ENCODE data around the gene MELK. TPM values are rescaled to one million over a fixed set of nuclear protein-coding genes. Genes with fewer than 3 reads are reported as not detected.
"Not testable (repeated sequence)": the region's sequence is repeated elsewhere in the genome, so short reads cannot be mapped to it uniquely, and the experiment has no call there.

Gene MELK
- total RNA-seq (2014; rRNA removed; shearing (Covaris generic)) = 42.6 and 70.6 TPM in 2 replicates

DNA sequence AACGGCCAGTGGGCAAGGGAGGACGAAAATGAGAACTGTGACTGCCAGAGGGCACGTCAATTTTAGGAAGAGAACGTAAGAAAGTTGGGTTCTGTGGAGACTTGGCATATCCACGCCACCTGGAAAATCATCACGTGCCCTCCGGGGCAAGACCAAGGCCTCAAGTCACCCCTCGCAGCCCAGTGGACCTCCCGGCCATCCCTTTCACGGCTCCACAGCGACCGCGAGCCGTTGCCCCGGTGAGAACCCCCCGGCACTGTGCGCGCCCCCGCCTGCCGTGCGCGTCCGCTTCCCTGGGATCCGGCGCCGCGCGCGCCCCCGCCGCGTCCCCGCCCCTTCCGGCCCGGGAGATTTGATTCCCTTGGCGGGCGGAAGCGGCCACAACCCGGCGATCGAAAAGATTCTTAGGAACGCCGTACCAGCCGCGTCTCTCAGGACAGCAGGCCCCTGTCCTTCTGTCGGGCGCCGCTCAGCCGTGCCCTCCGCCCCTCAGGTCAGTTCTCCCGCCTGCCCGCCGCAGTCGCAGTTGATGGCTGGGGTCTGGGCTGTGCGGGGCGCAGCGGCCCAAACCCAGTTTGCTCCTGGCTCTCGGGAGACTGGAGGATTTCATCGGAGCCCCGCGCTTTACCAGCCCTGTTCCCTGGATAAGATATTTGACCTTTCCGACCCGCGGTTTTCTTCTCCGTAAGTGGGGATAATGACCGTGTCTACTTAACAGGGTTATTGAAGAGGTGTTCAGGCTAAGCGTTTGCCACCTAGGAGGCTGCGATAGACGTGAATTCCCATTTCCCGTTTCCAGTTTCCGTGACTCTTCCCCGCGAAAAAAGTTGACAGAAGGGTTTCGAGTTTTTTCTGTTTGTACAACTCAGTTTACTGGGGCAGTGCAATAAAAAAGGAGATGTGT lies at the start of gene MELK:
MELK (plus strand) TSS at position 381 of the 904 bp plus-strand sequence. CDS start 8,787 bp downstream, outside the sequence.
- in situ Hi-C loops (cut with HindIII; ENCODE audit: low sequenced_read_pairs) = no loop called here
- DNase-seq (ENCODE audit: low spot score) = peak; percentile 63

DNA sequence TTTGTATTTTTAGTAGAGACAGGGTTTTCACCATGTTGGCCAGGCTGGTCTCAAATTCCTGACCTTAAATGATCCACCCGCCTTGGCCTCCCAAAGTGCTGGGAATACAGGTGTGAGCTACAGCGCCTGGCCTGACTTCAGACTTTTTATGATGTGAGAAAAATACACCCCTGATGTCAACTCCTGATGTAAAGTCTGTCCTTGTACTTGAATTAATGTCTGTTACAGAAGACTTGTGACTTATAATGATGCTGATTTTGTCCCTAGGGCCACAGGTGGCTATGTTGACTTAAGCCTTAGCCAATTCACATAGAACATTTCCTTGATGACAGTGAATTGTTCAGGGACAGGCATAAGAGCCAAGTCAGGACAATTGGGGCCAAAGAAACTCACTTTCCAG lies 42.5 kb upstream of the MELK start:
- in situ Hi-C loops (cut with HindIII; ENCODE audit: low sequenced_read_pairs) = no loop called here
- DNase-seq (ENCODE audit: low spot score) = no peak

DNA sequence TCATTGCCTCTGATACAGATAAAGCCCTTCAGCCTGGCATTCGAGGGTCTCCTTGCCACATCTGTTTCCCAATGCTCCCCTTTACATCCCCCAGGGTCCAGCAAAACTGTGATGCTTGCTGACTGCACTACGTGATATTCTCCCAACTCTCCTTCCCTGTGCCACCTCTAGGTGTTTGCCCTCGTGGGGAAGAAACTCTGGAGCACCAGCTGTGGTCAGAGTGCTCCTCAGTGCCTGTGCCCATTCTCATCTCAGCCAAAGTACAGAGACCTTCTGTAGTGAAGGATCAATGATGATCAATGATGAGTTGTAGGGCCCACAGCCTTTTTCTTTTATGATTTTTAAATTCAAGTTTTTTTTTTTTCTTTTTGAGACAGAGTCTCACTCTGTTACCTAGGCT lies 40.3 kb upstream of the MELK start:
- in situ Hi-C loops (cut with HindIII; ENCODE audit: low sequenced_read_pairs) = no loop called here
- no peak for DNase-seq (ENCODE audit: low spot score)

DNA sequence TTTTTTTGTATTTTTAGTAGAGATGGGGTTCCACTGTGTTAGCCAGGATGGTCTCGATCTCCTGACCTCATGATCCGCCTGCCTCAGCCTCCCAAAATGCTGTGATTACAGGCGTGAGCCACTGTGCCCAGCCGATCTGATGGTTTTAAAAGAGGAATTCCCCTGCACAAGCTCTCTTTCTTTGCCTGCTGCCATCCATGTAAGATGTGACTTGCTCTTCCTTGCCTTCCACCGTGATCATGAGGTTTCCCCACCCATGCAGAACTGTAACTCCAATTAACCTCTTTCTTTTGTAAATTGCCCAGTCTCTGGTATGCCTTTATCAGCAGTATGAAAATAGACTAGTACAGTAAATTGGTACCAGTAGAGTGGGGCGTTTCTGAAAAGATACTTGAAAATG lies 39.0 kb upstream of the MELK start:
- in situ Hi-C loops (cut with HindIII; ENCODE audit: low sequenced_read_pairs); DNase-seq (ENCODE audit: low spot score): not testable (repeated sequence)

DNA sequence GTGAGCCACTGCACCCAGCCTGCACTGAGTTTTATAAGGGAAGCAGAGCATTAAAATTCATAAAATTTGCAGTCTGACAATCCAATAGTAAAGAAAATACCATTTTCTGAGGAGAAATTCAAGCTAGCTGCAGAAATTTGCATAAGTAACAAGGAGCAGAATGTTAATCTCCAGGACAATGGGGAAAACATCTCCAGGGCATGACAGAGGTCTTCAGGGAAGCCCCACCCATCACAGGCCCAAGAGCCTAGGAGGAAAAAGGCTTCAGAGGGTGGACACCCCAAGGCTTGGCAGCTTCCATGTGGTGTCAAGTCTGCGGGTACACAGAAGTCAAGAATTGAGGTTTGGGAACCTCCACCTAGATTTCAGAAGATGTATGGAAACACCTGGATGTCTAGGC lies 37.6 kb upstream of the MELK start:
- DNase-seq (ENCODE audit: low spot score) = no peak
- in situ Hi-C loops (cut with HindIII; ENCODE audit: low sequenced_read_pairs) = no loop called here

DNA sequence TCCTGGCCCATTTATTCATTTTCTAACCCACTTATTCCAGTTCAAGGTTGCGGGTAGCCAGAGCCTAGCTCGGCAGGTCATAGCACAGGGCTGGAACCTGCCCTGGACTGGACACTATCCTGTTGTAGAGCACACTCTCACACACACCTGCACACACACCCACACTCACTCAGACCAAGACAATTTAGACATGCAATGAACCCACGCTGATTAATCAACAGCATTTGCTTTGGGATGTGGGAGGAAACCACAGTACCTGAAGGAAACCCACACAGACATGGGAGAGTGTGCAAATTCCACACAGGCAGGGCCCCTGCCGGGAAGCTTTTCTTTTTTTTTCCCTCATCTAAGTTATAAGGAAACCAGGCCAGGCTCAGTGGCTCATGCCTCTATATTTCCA lies 34.8 kb upstream of the MELK start:
- DNase-seq (ENCODE audit: low spot score) = no peak
- in situ Hi-C loops (cut with HindIII; ENCODE audit: low sequenced_read_pairs) = no loop called here

DNA sequence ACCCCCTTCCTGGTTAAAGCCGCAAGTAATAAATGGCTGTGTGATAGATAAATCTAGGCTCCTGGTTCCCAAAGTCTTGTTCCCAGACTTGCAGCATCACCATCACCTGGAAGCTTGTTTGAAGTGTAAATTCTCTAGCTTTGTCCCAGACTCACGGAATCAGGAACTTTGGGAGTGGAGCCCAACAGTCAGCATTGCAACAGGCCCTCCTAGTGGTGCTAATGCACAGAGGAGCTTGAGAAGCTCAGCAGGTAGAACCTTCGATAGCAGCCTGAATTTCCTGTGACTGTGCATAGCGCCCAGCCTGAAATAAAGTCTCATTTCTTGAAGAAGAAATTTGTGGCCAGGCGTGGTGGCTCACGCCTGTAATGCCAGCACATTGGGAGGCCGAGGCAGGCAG lies 30.3 kb upstream of the MELK start:
- in situ Hi-C loops (cut with HindIII; ENCODE audit: low sequenced_read_pairs) = no loop called here
- DNase-seq (ENCODE audit: low spot score) = no peak

DNA sequence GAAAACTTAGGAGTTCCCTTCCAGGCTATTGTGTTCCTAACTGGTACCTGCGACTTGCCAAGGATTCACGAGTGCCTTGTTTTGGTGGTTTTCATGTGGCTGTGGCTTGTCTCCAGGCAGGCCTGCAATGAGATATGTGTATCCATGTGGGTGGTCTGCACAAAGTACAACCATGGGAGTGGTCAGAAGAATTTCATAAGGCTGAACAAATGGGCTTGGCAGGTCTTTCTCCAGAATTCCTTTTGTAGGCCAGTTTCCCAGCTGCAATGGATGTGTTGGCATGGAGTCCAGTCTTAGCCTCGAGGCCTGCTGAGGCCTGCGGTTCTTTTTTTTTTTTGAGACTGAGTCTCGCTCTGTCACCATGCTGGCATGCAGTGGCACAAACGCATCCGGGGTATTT lies 28.8 kb upstream of the MELK start:
- DNase-seq (ENCODE audit: low spot score) = no peak
- in situ Hi-C loops (cut with HindIII; ENCODE audit: low sequenced_read_pairs) = no loop called here

DNA sequence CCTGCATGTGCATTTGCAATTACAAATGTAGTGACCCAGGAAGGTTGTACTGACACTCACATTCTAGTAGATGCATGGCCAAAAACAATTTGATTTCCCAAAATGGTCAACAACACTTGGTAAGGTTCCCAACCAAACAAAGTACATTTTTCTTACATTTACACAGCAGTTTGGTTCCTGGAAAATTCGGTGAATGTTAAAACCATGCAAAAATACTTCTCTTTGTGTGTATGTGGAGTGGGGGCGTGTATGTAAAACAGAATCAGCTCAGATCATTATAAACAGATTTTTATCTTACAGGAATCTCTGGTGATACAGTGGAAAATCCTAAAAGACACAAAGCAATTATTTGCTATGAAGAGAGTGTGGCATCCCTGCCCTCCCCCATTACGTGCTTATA lies 25.1 kb upstream of the MELK start:
- in situ Hi-C loops (cut with HindIII; ENCODE audit: low sequenced_read_pairs) = no loop called here
- no peak for DNase-seq (ENCODE audit: low spot score)

DNA sequence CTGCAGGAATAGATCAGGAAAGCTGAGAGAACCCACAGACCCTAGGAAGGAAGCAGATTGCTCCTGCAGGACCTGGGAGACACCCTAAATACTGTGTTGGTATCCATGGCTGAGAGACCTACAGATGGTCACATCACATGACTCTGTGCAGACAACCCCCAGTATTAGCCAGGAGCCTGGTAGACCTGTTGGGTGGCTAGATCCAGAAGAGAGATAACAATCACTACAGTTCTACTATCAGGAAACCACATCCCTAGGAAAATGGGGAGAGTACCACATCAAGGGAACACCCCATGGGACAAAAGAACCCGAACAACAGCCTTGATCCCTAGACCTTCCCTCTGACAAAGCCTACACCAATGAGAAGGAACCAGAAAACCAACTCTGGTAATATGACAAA lies 24.2 kb upstream of the MELK start:
- in situ Hi-C loops (cut with HindIII; ENCODE audit: low sequenced_read_pairs) = no loop called here
- no peak for DNase-seq (ENCODE audit: low spot score)

DNA sequence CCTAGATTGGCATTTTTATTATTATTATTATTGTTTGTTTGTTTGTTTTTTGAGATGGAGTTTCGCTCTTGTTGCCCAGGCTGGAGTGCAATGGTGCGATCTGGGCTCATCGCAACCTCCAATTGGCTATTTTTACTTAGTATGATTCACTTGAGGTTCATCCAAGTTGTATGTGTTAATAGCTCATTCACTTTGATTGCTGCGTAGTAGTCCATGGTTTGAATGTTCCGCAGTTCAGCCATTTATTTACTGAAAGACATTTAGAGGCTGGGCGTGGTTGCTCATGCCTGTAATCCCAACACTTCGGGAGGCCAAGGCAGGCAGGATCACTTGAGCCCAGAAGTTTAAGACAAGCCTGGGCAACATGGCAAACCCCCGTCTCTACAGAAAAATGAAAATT lies 22.6 kb upstream of the MELK start:
- in situ Hi-C loops (cut with HindIII; ENCODE audit: low sequenced_read_pairs) = no loop called here
- DNase-seq (ENCODE audit: low spot score) = no peak

DNA sequence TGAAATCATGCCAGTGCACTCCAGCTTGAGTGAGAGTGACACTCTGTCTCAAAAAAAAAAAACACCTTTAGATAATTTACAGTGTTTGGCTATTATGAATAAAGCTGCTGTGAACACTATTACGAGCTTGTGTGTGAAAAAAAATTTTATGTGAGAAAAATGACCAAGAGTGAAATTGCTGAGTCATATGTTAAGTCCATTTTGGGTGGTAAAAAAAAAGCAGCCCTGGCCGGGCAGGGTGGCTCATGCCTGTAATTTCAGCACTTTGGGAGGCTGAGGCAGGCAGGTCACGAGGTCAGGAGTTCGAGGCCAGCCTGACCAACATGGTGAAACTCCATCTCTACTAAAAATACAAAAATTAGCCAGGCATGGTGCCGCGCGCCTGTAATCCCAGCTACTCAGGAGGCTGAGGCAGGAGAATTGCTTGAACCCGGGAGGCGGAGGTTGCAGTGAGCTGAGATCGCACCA lies 22.0 kb upstream of the MELK start:
- DNase-seq (ENCODE audit: low spot score); in situ Hi-C loops (cut with HindIII; ENCODE audit: low sequenced_read_pairs): not testable (repeated sequence)

DNA sequence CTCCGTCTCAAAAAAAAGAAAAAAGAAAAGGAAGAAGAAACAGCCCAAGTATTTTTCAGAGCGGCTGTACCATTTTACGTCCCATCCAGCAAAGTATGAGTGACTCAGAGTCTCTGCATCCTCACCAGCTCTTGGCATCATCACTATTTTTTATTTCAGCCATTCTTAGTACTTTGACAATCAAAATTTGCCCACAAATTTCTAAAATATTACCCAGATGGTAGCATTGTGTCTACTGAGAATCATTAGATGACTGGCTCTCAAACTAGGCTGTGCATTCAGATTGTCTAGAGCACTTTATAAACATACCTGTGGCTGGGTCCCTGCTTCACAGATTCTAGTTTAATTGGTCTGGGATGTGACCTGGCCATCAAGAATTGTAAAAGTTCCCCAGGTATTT lies 21.6 kb upstream of the MELK start:
- in situ Hi-C loops (cut with HindIII; ENCODE audit: low sequenced_read_pairs) = no loop called here
- no peak for DNase-seq (ENCODE audit: low spot score)

DNA sequence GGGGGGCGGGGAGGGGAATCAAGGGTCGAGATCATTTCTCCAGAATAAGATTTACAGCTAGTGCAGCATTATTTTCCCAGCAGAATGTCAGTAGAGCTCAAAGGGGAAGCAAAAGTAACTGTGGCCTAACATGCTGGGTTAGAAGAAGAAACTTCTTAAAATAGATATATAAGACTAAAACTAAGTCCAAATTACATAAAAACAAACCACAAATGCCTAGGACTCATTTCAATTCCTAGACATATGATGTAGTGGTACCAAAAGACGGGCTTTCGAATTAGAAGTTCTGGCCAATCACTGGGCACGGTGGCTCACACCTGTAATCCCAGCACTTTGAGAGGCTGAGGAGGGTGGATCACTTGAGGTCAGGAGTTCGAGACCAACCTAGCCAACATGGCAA lies 20.8 kb upstream of the MELK start:
- in situ Hi-C loops (cut with HindIII; ENCODE audit: low sequenced_read_pairs) = no loop called here
- no peak for DNase-seq (ENCODE audit: low spot score)

DNA sequence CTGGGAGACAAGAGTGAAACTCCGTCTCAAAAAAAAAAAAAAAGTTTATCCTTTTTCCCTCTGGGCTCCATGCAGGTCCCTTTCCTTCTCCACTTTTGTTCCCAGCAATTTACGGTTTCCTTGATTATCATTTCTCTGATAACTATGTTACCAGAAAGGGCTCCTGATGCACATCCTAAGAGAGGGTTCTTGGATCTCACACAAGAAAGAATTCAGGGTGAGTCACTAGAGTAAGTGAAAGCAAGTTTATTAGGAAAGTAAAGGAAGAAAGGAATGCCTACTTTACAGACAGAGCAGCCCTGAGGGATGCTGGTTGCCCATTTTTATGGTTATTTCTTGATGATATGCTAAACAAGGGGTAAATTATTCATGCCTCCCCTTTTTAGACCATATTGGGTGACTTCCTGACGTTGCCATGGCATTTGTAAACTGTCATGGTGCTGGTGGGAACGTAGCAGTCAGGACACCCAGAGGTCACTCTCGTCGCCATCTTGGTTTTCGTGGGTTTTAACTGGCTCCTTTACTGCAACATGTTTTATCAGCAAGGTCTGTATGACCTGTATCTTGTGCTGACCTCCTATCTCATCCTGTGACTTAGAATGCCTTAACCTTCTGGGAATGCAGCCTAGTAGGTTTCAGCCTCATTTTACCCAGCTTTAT lies 13.5 kb upstream of the MELK start:
- no peak for DNase-seq (ENCODE audit: low spot score)
- in situ Hi-C loops (cut with HindIII; ENCODE audit: low sequenced_read_pairs) = no loop called here

DNA sequence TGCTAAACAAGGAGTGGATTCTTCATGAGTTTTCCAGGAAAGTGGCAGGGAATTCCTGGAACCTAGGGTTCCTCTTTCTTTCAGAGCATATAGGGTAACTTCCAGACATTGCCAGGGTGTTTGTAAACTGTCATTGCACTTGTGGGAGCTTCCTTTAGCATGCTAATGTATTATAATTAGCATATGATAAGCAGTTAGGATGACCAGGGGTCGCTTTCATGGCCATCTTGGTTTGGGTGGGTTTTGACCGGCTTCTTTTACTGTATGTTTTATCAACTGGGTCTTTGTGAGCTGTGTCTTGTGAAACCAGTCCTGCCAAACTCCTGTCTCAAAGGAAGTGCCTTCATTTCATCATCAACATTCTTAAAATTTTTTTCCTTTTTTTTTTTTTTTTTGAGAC lies 11.9 kb upstream of the MELK start:
- no peak for DNase-seq (ENCODE audit: low spot score)
- in situ Hi-C loops (cut with HindIII; ENCODE audit: low sequenced_read_pairs) = no loop called here

DNA sequence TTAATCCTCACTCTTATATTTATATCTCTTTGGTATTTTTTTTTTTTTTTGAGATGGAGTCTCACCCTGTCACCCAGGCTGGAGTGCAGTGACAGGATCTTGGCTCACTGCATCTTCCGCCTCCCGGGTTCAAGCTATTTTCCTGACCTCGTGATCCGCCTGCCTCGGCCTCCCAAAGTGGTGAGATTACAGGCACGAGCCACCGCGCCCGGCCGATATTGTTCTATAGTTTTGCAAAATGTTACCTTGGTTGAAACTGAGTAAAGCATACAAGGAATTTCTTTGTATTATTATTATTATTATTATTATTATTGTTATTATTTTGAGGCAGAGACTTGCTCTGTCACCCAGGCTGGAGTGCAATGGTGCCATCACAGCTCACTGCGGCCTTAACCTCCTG lies 9.9 kb upstream of the MELK start:
- DNase-seq (ENCODE audit: low spot score); in situ Hi-C loops (cut with HindIII; ENCODE audit: low sequenced_read_pairs): not testable (repeated sequence)

DNA sequence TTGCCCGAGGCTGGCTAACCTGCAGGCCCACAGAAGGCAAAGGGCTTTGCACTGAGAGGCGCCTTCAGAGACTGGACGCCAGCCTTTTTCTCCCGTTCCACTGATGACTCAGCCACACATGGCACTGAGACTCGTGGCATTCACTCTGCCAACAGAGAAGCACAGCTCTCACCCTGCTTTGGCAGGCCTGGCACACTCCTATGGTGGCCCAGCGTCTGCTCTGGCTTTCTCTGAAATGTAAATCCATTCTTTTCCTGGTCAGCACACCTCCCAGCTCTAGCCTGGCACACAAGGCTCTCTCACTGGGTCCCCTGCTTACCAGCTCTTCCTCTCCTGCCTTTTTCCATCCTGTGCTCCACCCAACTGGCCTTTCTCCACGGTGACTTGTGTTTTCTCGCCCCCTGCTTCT lies 5.9 kb upstream of the MELK start:
- in situ Hi-C loops (cut with HindIII; ENCODE audit: low sequenced_read_pairs) = no loop called here
- DNase-seq (ENCODE audit: low spot score) = peak; percentile 94

DNA sequence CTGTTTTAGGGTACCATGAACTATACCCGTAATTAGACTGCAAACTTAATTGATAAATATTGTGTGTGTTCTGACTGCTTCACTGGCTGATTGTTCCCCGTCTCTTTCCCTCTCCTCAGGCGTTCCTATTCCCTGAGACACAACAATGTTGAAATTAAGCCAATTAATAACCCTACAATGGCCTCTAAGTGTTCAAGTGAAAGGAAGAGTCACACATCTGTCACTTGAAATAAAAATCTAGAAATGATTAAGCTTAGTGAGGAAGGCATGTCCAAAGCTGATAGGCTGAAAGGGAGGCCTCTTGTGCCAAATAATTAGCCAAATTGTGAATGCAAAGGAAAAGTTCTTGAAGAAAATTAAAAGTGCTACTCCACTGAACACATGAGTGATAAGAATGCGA lies 4.0 kb upstream of the MELK start:
- in situ Hi-C loops (cut with HindIII; ENCODE audit: low sequenced_read_pairs); DNase-seq (ENCODE audit: low spot score): not testable (repeated sequence)

DNA sequence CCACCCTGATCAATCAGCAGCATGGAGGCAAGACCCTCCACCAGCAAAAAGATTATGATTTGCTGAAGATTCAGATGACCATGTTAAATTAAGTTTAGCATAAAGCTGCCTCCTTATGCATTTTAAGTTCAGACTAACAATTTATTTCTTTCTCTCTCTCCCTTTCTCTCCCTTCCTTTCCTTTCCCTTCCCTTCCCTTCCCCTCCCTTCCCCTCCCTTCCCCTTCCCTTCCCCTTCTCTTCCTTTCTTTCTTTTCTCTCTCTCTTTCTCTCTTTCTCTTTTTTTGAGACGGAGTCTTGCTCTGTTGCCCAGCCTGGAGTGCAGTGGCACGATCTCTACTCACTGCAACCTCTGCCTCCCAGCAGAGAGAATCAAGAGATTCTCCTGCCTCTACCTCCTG lies 1.4 kb upstream of the MELK start:
- in situ Hi-C loops (cut with HindIII; ENCODE audit: low sequenced_read_pairs) = no loop called here
- no peak for DNase-seq (ENCODE audit: low spot score)

Measured in G401 (cell line).